Muscle layer of colon (tissue), 2 donors: ENCODE data around the gene LGALS4.
"Not testable (repeated sequence)": the region's sequence is repeated elsewhere in the genome, so short reads cannot be mapped to it uniquely, and the experiment has no call there.

Experiments
- H3K27ac ChIP-seq: one replicate; pipeline ENCODE4 v1.7.0; 2013; ENCODE audit warnings: low read depth, mild to moderate bottlenecking, low read length, moderate library complexity
- H3K27me3 ChIP-seq, 2 donors: one replicate each; pipeline ENCODE4 v1.7.0; 2013; ENCODE audit warnings: low read length in 2 of 2, mild to moderate bottlenecking in 2 of 2; ENCODE audit not compliant: insufficient read depth in 2 of 2, control insufficient read depth in 1 of 2
- H3K36me3 ChIP-seq: one replicate; pipeline ENCODE4 v1.7.0; 2013; ENCODE audit warnings: mild to moderate bottlenecking, low read length; ENCODE audit not compliant: insufficient read depth
- H3K4me1 ChIP-seq: one replicate; pipeline ENCODE4 v1.7.0; 2013; ENCODE audit warnings: mild to moderate bottlenecking, low read length; ENCODE audit not compliant: insufficient read depth
- H3K4me3 ChIP-seq, 2 donors: one replicate each; pipeline ENCODE4 v1.7.0; 2013; ENCODE audit warnings: low read length in 2 of 2, low read depth in 1 of 2, mild to moderate bottlenecking in 1 of 2, moderate library complexity in 1 of 2
- H3K9ac ChIP-seq: one replicate; pipeline ENCODE4 v1.7.0; 2013; ENCODE audit warnings: low read length
- H3K9me3 ChIP-seq: one replicate; pipeline ENCODE4 v1.7.0; 2013; ENCODE audit warnings: mild to moderate bottlenecking, low read length
- donor health status: abdominal sarcoma.
- donor health status: Adenocarcinoma of cecum.

The LGALS4 gene

GRCh38 chr19:38812841-38813320 is at the start of gene LGALS4:
LGALS4 (minus strand) TSS chr19:38812945; CDS start chr19:38812886, 59 bp downstream.
- Histone ChIP-seq H3K27ac (no peak within 1 kb of the TSS), H3K9ac (no peak within 1 kb of the TSS), H3K36me3 (peaks cover 29% of the 10 kb centered on the region), H3K4me1 (no peaks in the 10 kb centered on the region), H3K9me3 (no peaks in the 10 kb centered on the region), H3K4me3 (no peak within 1 kb of the TSS), H3K27me3 (no peaks in the 10 kb centered on the region)

- H3K27me3 ChIP-seq, result no peaks in the 10 kb centered on the region
- H3K4me3 ChIP-seq, result no peak overlapping the region
- no peaks in the 10 kb centered on the region for H3K36me3 ChIP-seq
- no peaks in the 10 kb centered on the region for H3K9me3 ChIP-seq
- H3K4me1 ChIP-seq, result peaks cover 7% of the 10 kb centered on the region
- H3K27ac ChIP-seq, result no peak overlapping the region
- no peak overlapping the region for H3K9ac ChIP-seq
Measured at GRCh38 chr19:38861368-38861767, 48.6 kb upstream of the LGALS4 start.

- not testable (repeated sequence) for H3K9me3 ChIP-seq, H3K4me3 ChIP-seq, H3K27ac ChIP-seq, H3K4me1 ChIP-seq, H3K9ac ChIP-seq, H3K36me3 ChIP-seq, H3K27me3 ChIP-seq
Measured at GRCh38 chr19:38859631-38860204, 47.0 kb upstream of the LGALS4 start.

- no peak overlapping the region for H3K4me3 ChIP-seq
- H3K36me3 ChIP-seq, result no peaks in the 10 kb centered on the region
- no peaks in the 10 kb centered on the region for H3K27me3 ChIP-seq
- no peak overlapping the region for H3K9ac ChIP-seq
- H3K9me3 ChIP-seq, result no peaks in the 10 kb centered on the region
- H3K4me1 ChIP-seq, result peaks cover 4% of the 10 kb centered on the region
- H3K27ac ChIP-seq, result no peak overlapping the region
Measured at GRCh38 chr19:38856813-38857212, 44.1 kb upstream of the LGALS4 start.

GRCh38 chr19:38855751-38856150 is 43.0 kb upstream of the LGALS4 start:
- H3K27ac ChIP-seq, H3K4me3 ChIP-seq, H3K4me1 ChIP-seq, H3K36me3 ChIP-seq, H3K27me3 ChIP-seq, H3K9me3 ChIP-seq, H3K9ac ChIP-seq: not testable (repeated sequence)

- H3K4me1 ChIP-seq, H3K27me3 ChIP-seq, H3K9me3 ChIP-seq, H3K4me3 ChIP-seq, H3K9ac ChIP-seq, H3K27ac ChIP-seq, H3K36me3 ChIP-seq: not testable (repeated sequence)
Measured at GRCh38 chr19:38854961-38855360, 42.2 kb upstream of the LGALS4 start.

GRCh38 chr19:38853214-38853613 is 40.5 kb upstream of the LGALS4 start:
- H3K4me3 ChIP-seq, result peak overlapping the region in 1 of 2 donors; percentile 78
- peak overlapping the region; percentile 84 for H3K9ac ChIP-seq
- H3K36me3 ChIP-seq, result peaks cover 8% of the 10 kb centered on the region
- no peak overlapping the region for H3K27ac ChIP-seq
- H3K4me1 ChIP-seq, result peaks cover 12% of the 10 kb centered on the region
- H3K9me3 ChIP-seq, result no peaks in the 10 kb centered on the region
- no peaks in the 10 kb centered on the region for H3K27me3 ChIP-seq

GRCh38 chr19:38852231-38853044 is 39.7 kb upstream of the LGALS4 start:
- H3K27ac ChIP-seq, result peak overlapping the region; percentile 99
- H3K9me3 ChIP-seq, result no peaks in the 10 kb centered on the region
- H3K4me3 ChIP-seq, result peak overlapping the region; percentile 72 to 78
- peak overlapping the region; percentile 84 for H3K9ac ChIP-seq
- H3K27me3 ChIP-seq, result no peaks in the 10 kb centered on the region
- peaks cover 20% of the 10 kb centered on the region for H3K4me1 ChIP-seq
- H3K36me3 ChIP-seq, result peaks cover 14% of the 10 kb centered on the region

GRCh38 chr19:38851622-38852230 is 39.0 kb upstream of the LGALS4 start:
- H3K4me1 ChIP-seq, result peaks cover 26% of the 10 kb centered on the region
- peak overlapping the region; percentile 72 to 82 for H3K4me3 ChIP-seq
- H3K9me3 ChIP-seq, result no peaks in the 10 kb centered on the region
- H3K27ac ChIP-seq, result peak overlapping the region; percentile 99
- peaks cover 21% of the 10 kb centered on the region for H3K36me3 ChIP-seq
- peak overlapping the region; percentile 84 for H3K9ac ChIP-seq
- no peaks in the 10 kb centered on the region for H3K27me3 ChIP-seq

- Histone ChIP-seq H3K36me3 (peaks cover 27% of the 10 kb centered on the region), H3K27ac (peak overlapping the region; percentile 91), H3K4me1 (peaks cover 31% of the 10 kb centered on the region)
Measured at GRCh38 chr19:38850976-38851621, 38.4 kb upstream of the LGALS4 start.

GRCh38 chr19:38850436-38850975 is 37.8 kb upstream of the LGALS4 start:
- no peaks in the 10 kb centered on the region for H3K9me3 ChIP-seq
- no peaks in the 10 kb centered on the region for H3K27me3 ChIP-seq
- H3K27ac ChIP-seq, result peak overlapping the region; percentile 91
- peak overlapping the region; percentile 69 to 82 for H3K4me3 ChIP-seq
- peak overlapping the region; percentile 71 for H3K9ac ChIP-seq
- H3K4me1 ChIP-seq, result peaks cover 35% of the 10 kb centered on the region
- peaks cover 33% of the 10 kb centered on the region for H3K36me3 ChIP-seq

More at GRCh38 chr19:38850976-38851621, 38.4 kb upstream of the LGALS4 start:
- peak overlapping the region; percentile 69 to 82 for H3K4me3 ChIP-seq
- peak overlapping the region; percentile 71 for H3K9ac ChIP-seq
- H3K9me3 ChIP-seq, result no peaks in the 10 kb centered on the region
- H3K27me3 ChIP-seq, result no peaks in the 10 kb centered on the region
